Body of pancreas (tissue), 4 donors: ENCODE results near the gene BEST4. TPM values are rescaled to one million over a fixed set of nuclear protein-coding genes. Genes with fewer than 3 reads are reported as not detected.

ENCODE experiments used
- ATAC-seq: fragments of 150-250 bp; one replicate; pipeline ENCODE4 v1.9.1; 2016
- DNase-seq, 4 donors: peaks; one replicate each; pipeline ENCODE4 v3.0.0-alpha.2; 2019
- H3K27ac ChIP-seq, 4 donors: fragments of 200-600 bp; sonication (generic); 1 replicate in 3 of 4; 2 replicates in 1 of 4; pipeline versions ENCODE4 v1.5.1 to v1.6.1; 2016 to 2019; ENCODE audit warnings: mild to moderate bottlenecking in 1 of 4, mixed read lengths in 1 of 4, moderate library complexity in 1 of 4
- H3K27me3 ChIP-seq, 2 donors: fragments of 200-600 bp; sonication (generic); one replicate each; pipeline ENCODE4 v1.6.0; 2016; ENCODE audit warnings: mild to moderate bottlenecking in 1 of 2
- H3K36me3 ChIP-seq, 2 donors: fragments of 200-600 bp; sonication (generic); replicated peaks in 1 of 2; 2 replicates each; pipeline ENCODE4 v1.5.1; 2016; ENCODE audit warnings: low read depth in 2 of 2; ENCODE audit not compliant: insufficient read depth in 1 of 2
- H3K4me1 ChIP-seq: fragments of 200-600 bp; sonication (generic); one replicate; pipeline ENCODE4 v1.6.0; 2016
- H3K4me3 ChIP-seq, 2 donors: fragments of 200-600 bp; sonication (generic); 1 replicate in 1 of 2; 2 replicates in 1 of 2; pipeline ENCODE4 v1.5.1; 2016 to 2019
- H3K9me3 ChIP-seq, 3 donors: fragments of 200-600 bp; sonication (generic); 1 replicate in 2 of 3; 2 replicates in 1 of 3; pipeline ENCODE4 v1.5.1; 2016
- POLR2A ChIP-seq, 3 donors: fragments of 450-650 bp; IDR thresholded peaks; one replicate each; pipeline ENCODE4 v1.6.1; 2016; ENCODE audit warnings: antibody characterized with exemption in 3 of 3, mild to moderate bottlenecking in 2 of 3
- WGBS, 2 donors: methylation state at CpG; one replicate each; pipeline ENCODE4 v1.1.5; 2017; 5-methylcytosine and 5-hydroxymethylcytosine counted together
- intact Hi-C: fragments of 100-400 bp; cut with DNase I; formaldehyde crosslinking; loops from one replicate; pipeline ENCODE4 v1.15.1; 2023
- total RNA-seq, 2 donors: library from RNA; depleted of rRNA; stranded (reverse); fragments of >200 nt; gene quantifications; one replicate each; pipeline ENCODE4 v1.1.0, GENCODE V29; 2016
- TF ChIP-seq, protein P1 (sequence below), 7 experiments: fragments of 450-650 bp in 4 of 7; fragments of 200-600 bp in 3 of 7; sonication (generic) in 3 of 7; IDR thresholded peaks; one replicate each; pipeline ENCODE4 v1.5.1; 2016 to 2019; ENCODE audit warnings: antibody characterized with exemption in 7 of 7

Gene BEST4
- total RNA-seq: under 1 TPM in 1 of 2 donors, not detected in 1; 0.26 TPM

DNA sequence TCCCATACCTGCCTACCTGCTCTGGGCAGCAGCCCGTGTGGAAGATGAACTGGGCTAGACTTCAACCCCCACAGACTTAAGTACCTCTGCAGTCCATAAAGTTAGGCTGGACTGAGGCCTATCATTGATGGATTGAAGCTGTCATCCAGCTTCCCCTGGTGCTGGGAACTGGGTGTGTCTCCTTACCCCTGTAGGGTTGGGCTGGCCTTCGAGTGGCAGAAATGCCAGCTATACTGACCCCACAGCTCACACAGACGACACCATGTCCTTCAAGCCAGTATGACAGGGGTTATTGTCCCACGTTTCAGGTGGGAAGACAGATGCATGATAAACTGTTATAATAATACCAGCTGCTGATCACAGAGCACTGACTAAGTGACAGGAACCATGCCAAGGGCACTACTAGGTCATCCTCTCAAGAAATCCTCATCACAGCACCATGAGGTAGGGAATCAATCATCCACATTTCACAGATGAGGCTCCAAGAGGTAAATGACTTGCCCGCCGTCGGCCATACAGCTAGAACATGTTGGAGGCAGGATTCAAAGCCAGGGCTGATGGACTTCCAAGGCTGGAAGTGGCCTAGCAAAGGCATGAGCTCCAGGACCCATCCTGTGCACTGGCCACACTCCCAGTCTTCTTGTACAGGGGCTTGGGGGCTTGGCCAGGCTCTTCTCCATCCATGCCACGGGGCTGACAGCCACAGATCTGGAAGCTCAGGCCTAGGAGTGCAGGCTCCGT is at the start of gene BEST4:
BEST4 (minus strand) TSS at position 51 of the 741 bp plus-strand sequence. CDS start 465 bp downstream, outside the sequence.
- Histone ChIP-seq H3K27me3 (no peaks in the 10 kb centered on the region), H3K27ac (no peak within 1 kb of the TSS), H3K4me1 (peaks cover 38% of the 10 kb centered on the region), H3K9me3 (no peaks in the 10 kb centered on the region), H3K36me3 (no peaks in the 10 kb centered on the region), H3K4me3 (no peak within 1 kb of the TSS)
- TF ChIP-seq, protein P1, sequence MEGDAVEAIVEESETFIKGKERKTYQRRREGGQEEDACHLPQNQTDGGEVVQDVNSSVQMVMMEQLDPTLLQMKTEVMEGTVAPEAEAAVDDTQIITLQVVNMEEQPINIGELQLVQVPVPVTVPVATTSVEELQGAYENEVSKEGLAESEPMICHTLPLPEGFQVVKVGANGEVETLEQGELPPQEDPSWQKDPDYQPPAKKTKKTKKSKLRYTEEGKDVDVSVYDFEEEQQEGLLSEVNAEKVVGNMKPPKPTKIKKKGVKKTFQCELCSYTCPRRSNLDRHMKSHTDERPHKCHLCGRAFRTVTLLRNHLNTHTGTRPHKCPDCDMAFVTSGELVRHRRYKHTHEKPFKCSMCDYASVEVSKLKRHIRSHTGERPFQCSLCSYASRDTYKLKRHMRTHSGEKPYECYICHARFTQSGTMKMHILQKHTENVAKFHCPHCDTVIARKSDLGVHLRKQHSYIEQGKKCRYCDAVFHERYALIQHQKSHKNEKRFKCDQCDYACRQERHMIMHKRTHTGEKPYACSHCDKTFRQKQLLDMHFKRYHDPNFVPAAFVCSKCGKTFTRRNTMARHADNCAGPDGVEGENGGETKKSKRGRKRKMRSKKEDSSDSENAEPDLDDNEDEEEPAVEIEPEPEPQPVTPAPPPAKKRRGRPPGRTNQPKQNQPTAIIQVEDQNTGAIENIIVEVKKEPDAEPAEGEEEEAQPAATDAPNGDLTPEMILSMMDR (IDR thresholded peaks at IDR 0.05): no peak
- TF ChIP-seq POLR2A (IDR thresholded peaks at IDR 0.05): no peak
- 80 to 81% methylated on average over 4 to 9 of the region's 9 CpGs for WGBS, 2 donors
- intact Hi-C loops: no loop called here
- no peak for ATAC-seq
- DNase-seq: no peak

DNA sequence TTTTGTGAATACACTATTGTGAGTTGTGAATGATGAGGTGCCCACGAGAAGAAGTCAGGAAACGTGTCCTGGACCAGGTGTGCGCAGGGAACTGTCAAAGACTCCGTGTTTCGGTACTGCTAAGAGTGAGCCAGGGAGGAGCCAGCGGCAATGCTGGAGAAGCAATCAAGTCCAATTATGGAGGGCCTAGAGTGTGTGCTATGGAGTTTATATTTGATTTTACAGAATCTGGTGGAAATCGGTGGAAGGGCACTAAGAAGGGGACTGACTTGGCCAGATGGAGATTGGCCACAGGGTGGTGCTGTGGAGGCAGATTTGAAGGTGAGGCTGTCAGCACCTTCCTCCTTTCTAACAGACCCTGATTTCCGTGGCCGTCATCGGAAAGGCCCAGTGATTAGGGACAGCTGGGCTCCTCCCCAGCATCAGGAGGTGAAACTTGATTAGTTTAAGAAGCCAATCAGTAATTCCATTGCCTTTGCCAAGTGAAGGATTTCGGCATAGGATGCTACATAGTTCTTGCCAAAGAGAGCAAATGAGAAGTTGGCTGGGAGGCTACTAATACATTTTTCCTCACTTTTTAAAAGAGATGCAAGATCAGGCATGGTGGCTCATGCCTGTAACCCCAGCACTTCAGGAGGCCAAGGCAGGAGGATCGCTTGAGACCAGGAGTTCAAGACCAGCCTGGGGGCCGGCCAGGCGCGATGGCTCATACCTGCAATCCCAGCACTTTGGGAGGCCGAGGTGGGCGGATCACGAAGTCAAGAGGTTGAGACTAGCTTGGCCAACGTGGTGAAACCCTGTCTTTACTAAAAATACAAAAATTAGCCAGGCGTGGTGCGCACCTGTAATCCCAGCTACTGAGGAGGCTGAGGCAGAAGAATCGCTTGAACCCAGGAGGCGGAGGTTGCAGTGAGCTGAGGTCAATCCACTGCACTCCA is 48.0 kb upstream of the BEST4 start:
- peak; percentile 92 for ATAC-seq
- no peak overlapping the region for H3K27ac ChIP-seq
- intact Hi-C loops: no loop called here
- TF ChIP-seq, protein P1 (IDR thresholded peaks at IDR 0.05): peak; percentile 69 to 84 (median 78)
- no peak for TF ChIP-seq POLR2A (IDR thresholded peaks at IDR 0.05)
- no peak overlapping the region for H3K4me3 ChIP-seq
- peak; percentile 86 to 92 (median 87) for DNase-seq
- 56 to 58% methylated on average over 21 to 23 of the region's 23 CpGs for WGBS, 2 donors
- no peaks in the 10 kb centered on the region for H3K27me3 ChIP-seq
- no peaks in the 10 kb centered on the region for H3K36me3 ChIP-seq
- no peaks in the 10 kb centered on the region for H3K4me1 ChIP-seq
- H3K9me3 ChIP-seq: no peaks in the 10 kb centered on the region

DNA sequence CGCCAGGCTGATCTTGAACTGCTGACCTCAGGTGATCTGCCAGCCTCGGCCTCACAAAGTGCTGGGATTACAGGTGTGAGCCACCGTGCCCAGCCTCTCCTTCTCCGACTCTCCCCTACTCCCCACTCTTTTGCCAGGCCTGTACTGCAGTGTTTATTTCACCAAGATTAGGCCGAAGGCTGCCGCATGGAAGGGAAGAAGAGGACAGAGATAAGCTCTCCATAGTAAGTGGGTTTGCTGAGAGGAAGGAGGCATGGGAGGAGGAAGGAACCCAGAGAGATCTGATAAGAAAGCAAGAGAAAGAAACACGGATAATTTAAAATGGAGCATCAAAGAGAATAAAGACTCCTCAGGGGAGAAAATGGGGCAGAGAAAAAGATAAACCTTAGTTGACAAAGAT is 46.4 kb upstream of the BEST4 start:
- no peaks in the 10 kb centered on the region for H3K27me3 ChIP-seq
- no peaks in the 10 kb centered on the region for H3K9me3 ChIP-seq
- no peak overlapping the region for H3K4me3 ChIP-seq
- H3K36me3 ChIP-seq: no peaks in the 10 kb centered on the region
- TF ChIP-seq, protein P1 (IDR thresholded peaks at IDR 0.05): no peak
- no peak for TF ChIP-seq POLR2A (IDR thresholded peaks at IDR 0.05)
- no peak overlapping the region for H3K27ac ChIP-seq
- intact Hi-C loops: no loop called here
- DNase-seq (no peak), ATAC-seq (no peak)
- 48 to 49% methylated on average over 7 of the region's 7 CpGs for WGBS, 2 donors
- no peaks in the 10 kb centered on the region for H3K4me1 ChIP-seq

DNA sequence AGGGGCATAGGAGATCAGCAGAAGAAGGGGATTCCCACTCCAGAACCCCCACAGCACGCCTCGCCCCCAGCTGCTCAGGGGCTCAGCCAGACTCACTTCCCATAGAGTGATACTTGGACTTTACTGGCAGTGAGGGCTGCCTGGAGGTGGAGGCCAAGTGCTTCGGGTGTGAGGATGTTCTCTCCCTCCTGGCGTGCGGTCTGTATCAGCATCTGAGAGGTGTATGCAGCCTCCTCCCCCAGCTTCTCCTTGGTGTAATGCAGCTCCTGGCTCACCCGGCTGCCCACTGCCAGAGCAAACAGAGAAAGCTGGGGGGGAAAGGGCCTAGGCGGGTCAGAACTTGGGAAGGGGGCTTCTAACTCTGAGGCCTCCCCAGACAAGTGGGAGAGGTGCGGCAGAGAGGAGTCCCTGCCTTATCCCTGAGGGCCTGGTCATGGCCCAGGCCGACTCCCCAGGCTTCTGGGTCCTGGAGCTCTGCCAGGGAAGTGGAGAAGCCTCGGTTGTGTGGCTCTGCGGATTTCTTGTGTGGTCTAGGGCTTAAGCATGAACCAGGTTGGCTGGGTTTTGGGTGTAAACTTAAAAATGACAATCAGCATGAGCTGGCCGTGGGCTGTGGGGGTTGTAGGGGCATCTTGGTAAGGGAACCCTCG is 44.2 kb upstream of the BEST4 start:
- no peaks in the 10 kb centered on the region for H3K36me3 ChIP-seq
- no peak overlapping the region for H3K4me3 ChIP-seq
- H3K9me3 ChIP-seq: no peaks in the 10 kb centered on the region
- DNase-seq (no peak), ATAC-seq (no peak)
- no peaks in the 10 kb centered on the region for H3K4me1 ChIP-seq
- no peaks in the 10 kb centered on the region for H3K27me3 ChIP-seq
- no peak overlapping the region for H3K27ac ChIP-seq
- WGBS, 2 donors: 71% methylated on average over 5 to 13 of the region's 13 CpGs
- TF ChIP-seq POLR2A (IDR thresholded peaks at IDR 0.05): no peak
- TF ChIP-seq, protein P1 (IDR thresholded peaks at IDR 0.05): no peak
- intact Hi-C loops: no loop called here
